C4-2B (cell line): ENCODE results near the gene PPP2R5E.

Source experiments
- ZFX ChIP-seq: fragments of 450-650 bp; IDR thresholded peaks from 2 replicates; pipeline ENCODE4 v1.6.1; 2017
- TF ChIP-seq, protein P1 (sequence below): fragments of 450-650 bp; conservative IDR thresholded peaks from 2 replicates; pipeline ENCODE4 v1.5.1; 2017; ENCODE audit warnings: mild to moderate bottlenecking

GRCh38 chr14:63544591-63545299 is 1.6 kb upstream of the PPP2R5E start:
- TF ChIP-seq, protein P1, sequence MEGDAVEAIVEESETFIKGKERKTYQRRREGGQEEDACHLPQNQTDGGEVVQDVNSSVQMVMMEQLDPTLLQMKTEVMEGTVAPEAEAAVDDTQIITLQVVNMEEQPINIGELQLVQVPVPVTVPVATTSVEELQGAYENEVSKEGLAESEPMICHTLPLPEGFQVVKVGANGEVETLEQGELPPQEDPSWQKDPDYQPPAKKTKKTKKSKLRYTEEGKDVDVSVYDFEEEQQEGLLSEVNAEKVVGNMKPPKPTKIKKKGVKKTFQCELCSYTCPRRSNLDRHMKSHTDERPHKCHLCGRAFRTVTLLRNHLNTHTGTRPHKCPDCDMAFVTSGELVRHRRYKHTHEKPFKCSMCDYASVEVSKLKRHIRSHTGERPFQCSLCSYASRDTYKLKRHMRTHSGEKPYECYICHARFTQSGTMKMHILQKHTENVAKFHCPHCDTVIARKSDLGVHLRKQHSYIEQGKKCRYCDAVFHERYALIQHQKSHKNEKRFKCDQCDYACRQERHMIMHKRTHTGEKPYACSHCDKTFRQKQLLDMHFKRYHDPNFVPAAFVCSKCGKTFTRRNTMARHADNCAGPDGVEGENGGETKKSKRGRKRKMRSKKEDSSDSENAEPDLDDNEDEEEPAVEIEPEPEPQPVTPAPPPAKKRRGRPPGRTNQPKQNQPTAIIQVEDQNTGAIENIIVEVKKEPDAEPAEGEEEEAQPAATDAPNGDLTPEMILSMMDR = peak; percentile 37
- no peak for TF ChIP-seq ZFX
